Peyer's patch (tissue), 4 donors: ENCODE data around the gene C11orf65. TPM values are rescaled to one million over a fixed set of nuclear protein-coding genes. Genes with fewer than 3 reads are reported as not detected.
"Not testable (repeated sequence)": the region's sequence is repeated elsewhere in the genome, so short reads cannot be mapped to it uniquely, and the experiment has no call there.

Experiments
- DNase-seq, 3 donors: peaks; one replicate each; pipeline ENCODE4 v3.0.0-alpha.2; 2017 to 2019
- H3K27ac ChIP-seq, 4 donors: fragments of 200-600 bp; sonication (generic); one replicate each; pipeline ENCODE4 v1.5.1; 2016 to 2019
- H3K27me3 ChIP-seq, 2 donors: fragments of 200-600 bp; sonication (generic); one replicate each; pipeline ENCODE4 v1.5.1; 2019
- H3K36me3 ChIP-seq, 3 donors: fragments of 200-600 bp; sonication (generic); one replicate each; pipeline ENCODE4 v1.5.1; 2016 to 2019
- H3K4me1 ChIP-seq, 4 donors: fragments of 200-600 bp; sonication (generic); one replicate each; pipeline ENCODE4 v1.5.1; 2016 to 2019
- H3K4me3 ChIP-seq, 4 donors: fragments of 200-600 bp; sonication (generic); 1 replicate in 3 of 4; 2 replicates in 1 of 4; pipeline ENCODE4 v1.5.1; 2016 to 2019; ENCODE audit warnings: mild to moderate bottlenecking in 1 of 4
- H3K9me3 ChIP-seq, 4 donors: fragments of 200-600 bp; sonication (generic); one replicate each; pipeline ENCODE4 v1.5.1; 2016 to 2019; ENCODE audit warnings: mild to moderate bottlenecking in 1 of 4
- POLR2A ChIP-seq, 2 donors: fragments of 450-650 bp; IDR thresholded peaks; one replicate each; pipeline ENCODE4 v1.5.1; 2017; ENCODE audit warnings: antibody characterized with exemption in 2 of 2, mild to moderate bottlenecking in 2 of 2, moderate library complexity in 2 of 2
- total RNA-seq, 4 donors: library from RNA; depleted of rRNA; stranded (reverse); fragments of >200 nt; gene quantifications; one replicate each; pipeline ENCODE4 v1.1.0, GENCODE V29; 2016
- TF ChIP-seq, protein P1 (sequence below), 6 experiments: fragments of 450-650 bp in 4 of 6; fragments of 200-600 bp in 2 of 6; sonication (generic) in 1 of 6; IDR thresholded peaks; one replicate each; pipeline ENCODE4 v1.5.1; 2017 to 2019; ENCODE audit warnings: antibody characterized with exemption in 6 of 6, mild to moderate bottlenecking in 3 of 6, moderate library complexity in 1 of 6

The C11orf65 gene
- total RNA-seq, 4 donors from 2014 or later: not detected

DNA sequence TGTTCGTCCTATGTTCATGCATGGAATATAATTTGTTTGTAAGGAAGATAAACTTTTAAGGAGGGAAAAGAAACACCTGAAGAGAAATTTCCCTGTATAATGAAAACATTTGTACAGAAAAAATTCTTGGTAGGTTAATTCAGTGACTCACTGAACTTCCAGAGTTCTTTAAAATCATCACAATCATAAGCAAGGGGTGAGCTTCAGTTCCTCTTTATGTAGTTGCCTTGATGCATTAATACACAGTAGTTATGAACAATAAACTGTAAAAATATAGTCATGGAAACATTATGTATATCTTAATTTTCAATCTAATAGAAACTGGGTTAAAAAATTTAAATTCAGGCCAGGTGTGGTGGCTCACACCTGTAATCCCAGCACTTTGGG is 1.1 kb upstream of the C11orf65 start:
- H3K9me3 ChIP-seq: no peaks in the 10 kb centered on the region
- peaks cover 0 to under 1% (median 0%) of the 10 kb centered on the region in 3 donors for H3K36me3 ChIP-seq
- no peak for DNase-seq
- no peaks in the 10 kb centered on the region for H3K27me3 ChIP-seq
- H3K27ac ChIP-seq: no peak overlapping the region
- TF ChIP-seq, protein P1, sequence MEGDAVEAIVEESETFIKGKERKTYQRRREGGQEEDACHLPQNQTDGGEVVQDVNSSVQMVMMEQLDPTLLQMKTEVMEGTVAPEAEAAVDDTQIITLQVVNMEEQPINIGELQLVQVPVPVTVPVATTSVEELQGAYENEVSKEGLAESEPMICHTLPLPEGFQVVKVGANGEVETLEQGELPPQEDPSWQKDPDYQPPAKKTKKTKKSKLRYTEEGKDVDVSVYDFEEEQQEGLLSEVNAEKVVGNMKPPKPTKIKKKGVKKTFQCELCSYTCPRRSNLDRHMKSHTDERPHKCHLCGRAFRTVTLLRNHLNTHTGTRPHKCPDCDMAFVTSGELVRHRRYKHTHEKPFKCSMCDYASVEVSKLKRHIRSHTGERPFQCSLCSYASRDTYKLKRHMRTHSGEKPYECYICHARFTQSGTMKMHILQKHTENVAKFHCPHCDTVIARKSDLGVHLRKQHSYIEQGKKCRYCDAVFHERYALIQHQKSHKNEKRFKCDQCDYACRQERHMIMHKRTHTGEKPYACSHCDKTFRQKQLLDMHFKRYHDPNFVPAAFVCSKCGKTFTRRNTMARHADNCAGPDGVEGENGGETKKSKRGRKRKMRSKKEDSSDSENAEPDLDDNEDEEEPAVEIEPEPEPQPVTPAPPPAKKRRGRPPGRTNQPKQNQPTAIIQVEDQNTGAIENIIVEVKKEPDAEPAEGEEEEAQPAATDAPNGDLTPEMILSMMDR (IDR thresholded peaks at IDR 0.05): no peak
- TF ChIP-seq POLR2A (IDR thresholded peaks at IDR 0.05): no peak
- H3K4me1 ChIP-seq: peaks cover 0 to 6% (median 0%) of the 10 kb centered on the region in 4 donors
- no peak overlapping the region for H3K4me3 ChIP-seq

DNA sequence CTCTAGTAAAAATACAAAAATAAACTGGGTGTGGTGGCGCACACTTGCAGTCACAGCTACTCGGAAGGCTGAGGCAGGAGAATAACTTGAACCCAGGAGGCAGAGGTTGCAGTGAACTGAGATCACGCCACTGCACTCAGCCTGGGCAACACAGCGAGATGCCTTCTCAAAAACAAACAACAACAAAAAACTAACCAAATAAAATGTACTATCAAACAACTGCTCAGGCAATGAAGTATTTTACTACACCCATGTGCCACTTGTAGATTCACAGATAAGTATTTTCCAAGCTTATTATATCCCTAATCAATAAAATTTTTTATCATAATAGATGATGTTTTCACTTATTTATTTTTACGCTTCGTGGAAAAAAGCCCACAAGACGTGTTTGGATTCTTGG is 924 bp downstream of the C11orf65 start:
- H3K27me3 ChIP-seq: no peaks in the 10 kb centered on the region
- H3K4me1 ChIP-seq: peaks cover 0 to 6% (median 0%) of the 10 kb centered on the region in 4 donors
- H3K36me3 ChIP-seq: no peaks in the 10 kb centered on the region
- no peaks in the 10 kb centered on the region for H3K9me3 ChIP-seq
- peak overlapping the region; percentile 86 to 98 (median 98) for H3K27ac ChIP-seq
- TF ChIP-seq POLR2A (IDR thresholded peaks at IDR 0.05): no peak
- TF ChIP-seq, protein P1 (IDR thresholded peaks at IDR 0.05): no peak
- DNase-seq: no peak
- peak overlapping the region; percentile 54 to 65 (median 61) for H3K4me3 ChIP-seq

DNA sequence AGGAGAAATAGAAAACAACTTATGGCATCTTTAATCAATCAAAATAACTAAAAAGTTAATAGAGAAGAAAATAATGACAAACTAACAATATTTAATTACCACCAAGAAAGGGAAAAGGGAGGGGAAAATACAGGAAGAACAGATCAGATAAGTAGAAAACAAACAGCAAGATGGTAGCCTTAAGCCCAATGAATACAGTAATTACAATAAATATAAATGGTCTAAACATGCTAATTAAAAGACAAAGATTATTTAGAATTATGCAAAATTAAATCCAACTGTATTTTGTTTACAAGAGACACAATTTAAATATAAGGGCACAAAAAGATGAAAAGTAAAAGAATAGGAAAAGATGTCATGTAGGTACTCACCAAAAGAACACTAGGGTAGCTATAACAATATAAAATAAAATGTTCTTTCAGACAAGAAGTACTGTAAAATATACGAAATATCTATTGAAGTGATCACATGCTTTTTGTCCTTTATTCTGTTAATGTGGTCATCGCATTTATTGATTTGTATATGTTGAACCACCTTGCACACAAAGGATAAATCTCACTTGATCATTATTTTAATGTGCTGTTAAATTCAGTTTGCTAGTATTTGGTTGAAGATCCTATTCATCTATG is 14.0 kb downstream of the C11orf65 start:
- H3K4me3 ChIP-seq: no peak overlapping the region
- H3K4me1 ChIP-seq: no peaks in the 10 kb centered on the region
- no peak for TF ChIP-seq POLR2A (IDR thresholded peaks at IDR 0.05)
- TF ChIP-seq, protein P1 (IDR thresholded peaks at IDR 0.05): no peak
- no peak overlapping the region for H3K27ac ChIP-seq
- peaks cover 0 to 8% (median 0%) of the 10 kb centered on the region in 4 donors for H3K9me3 ChIP-seq
- no peaks in the 10 kb centered on the region for H3K36me3 ChIP-seq
- DNase-seq: no peak
- H3K27me3 ChIP-seq: no peaks in the 10 kb centered on the region

GRCh38 chr11:108441445-108441844 is 25.9 kb downstream of the C11orf65 start:
- not testable (repeated sequence) for H3K4me3 ChIP-seq, DNase-seq, H3K36me3 ChIP-seq, H3K4me1 ChIP-seq, H3K27ac ChIP-seq, H3K27me3 ChIP-seq, H3K9me3 ChIP-seq

- H3K27me3 ChIP-seq: no peaks in the 10 kb centered on the region
- H3K36me3 ChIP-seq: no peaks in the 10 kb centered on the region
- no peak for DNase-seq
- H3K4me3 ChIP-seq: no peak overlapping the region
- no peaks in the 10 kb centered on the region for H3K9me3 ChIP-seq
- no peak overlapping the region for H3K27ac ChIP-seq
- no peaks in the 10 kb centered on the region for H3K4me1 ChIP-seq
- TF ChIP-seq, protein P1 (IDR thresholded peaks at IDR 0.05): no peak
- no peak for TF ChIP-seq POLR2A (IDR thresholded peaks at IDR 0.05)
Observed at GRCh38 chr11:108436594-108436993, 30.7 kb downstream of the C11orf65 start.

DNA sequence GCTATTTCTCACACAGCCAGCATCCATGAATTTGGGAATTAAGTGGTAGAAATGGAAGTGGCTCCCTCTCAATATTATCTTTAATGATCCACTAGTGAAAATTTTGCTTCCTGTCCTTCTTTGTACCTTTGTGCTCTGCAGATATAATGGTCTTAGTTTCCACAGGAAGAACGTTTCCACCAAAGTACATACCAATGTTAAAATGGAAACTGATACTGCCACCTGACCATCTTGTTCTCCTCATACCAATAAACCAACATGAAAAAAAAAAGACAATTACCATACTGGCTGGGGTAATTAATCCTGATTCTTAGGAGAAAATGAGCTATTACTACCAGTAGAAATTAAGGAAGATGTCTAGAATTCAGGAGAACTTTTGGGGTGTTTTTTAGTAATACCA is 32.3 kb downstream of the C11orf65 start:
- Histone ChIP-seq H3K4me3 (no peak overlapping the region), H3K27ac (no peak overlapping the region), H3K27me3 (no peaks in the 10 kb centered on the region), H3K36me3 (no peaks in the 10 kb centered on the region), H3K4me1 (no peaks in the 10 kb centered on the region), H3K9me3 (no peaks in the 10 kb centered on the region)
- no peak for TF ChIP-seq POLR2A (IDR thresholded peaks at IDR 0.05)
- TF ChIP-seq, protein P1 (IDR thresholded peaks at IDR 0.05): no peak
- DNase-seq: no peak
